Spleen (tissue), 7 donors: Measurements from ENCODE around the gene KDM2B.

Experiments used
- CTCF ChIP-seq, 11 experiments: fragments of 200-600 bp in 7 of 11; fragments of 450-650 bp in 4 of 11; sonication (generic) in 4 of 11; IDR thresholded peaks in 8 of 11; conservative IDR thresholded peaks in 3 of 11; 1 replicate in 7 of 11; 2 replicates in 4 of 11; pipeline versions ENCODE4 v1.4.0 to v1.8.0; 2016 to 2021; ENCODE audit warnings: antibody characterized with exemption in 11 of 11, inconsistent platforms in 4 of 11, mild to moderate bottlenecking in 1 of 11
- POLR2A ChIP-seq, 3 donors: fragments of 450-650 bp; IDR thresholded peaks; one replicate each; pipeline ENCODE4 v1.5.1; 2017; ENCODE audit warnings: antibody characterized with exemption in 3 of 3, mild to moderate bottlenecking in 1 of 3
- POLR2AphosphoS5 ChIP-seq, 3 donors: sonication (generic); formaldehyde crosslinking; IDR thresholded peaks; one replicate each; pipeline ENCODE4 v1.5.1; 2017; ENCODE audit warnings: antibody characterized with exemption in 3 of 3
- donor health status: DM: no; HTN: no; CAD: no; lungs with moderate emphysema.
- donor health status: DM: no; HTN: no; CAD: no.
- donor health status: DM: no; HTN: no; CAD: no.

- no peak for TF ChIP-seq CTCF (IDR thresholded peaks at IDR 0.05 in 8 of 11, conservative IDR thresholded peaks at IDR 0.05 in 3 of 11)
- no peak for TF ChIP-seq POLR2A (IDR thresholded peaks at IDR 0.05)
- peak in 1 of 3 donors; percentile 13 for TF ChIP-seq POLR2AphosphoS5 (IDR thresholded peaks at IDR 0.05)
Measured at GRCh38 chr12:121448771-121449315, 132.0 kb downstream of the KDM2B start.
